HUES48 (cell line): ENCODE measurements around the gene CLASP2.

Experiments
- H3K27ac ChIP-seq: one replicate; pipeline ENCODE4 v1.7.0; 2013; ENCODE audit warnings: low read depth, low read length, inconsistent platforms
- H3K27me3 ChIP-seq: 2 replicates; pipeline ENCODE4 v1.6.1; 2013; ENCODE audit warnings: mild to moderate bottlenecking, low read length; ENCODE audit not compliant: control insufficient read depth, insufficient read depth
- H3K36me3 ChIP-seq: 2 replicates; pipeline ENCODE4 v1.6.1; 2013; ENCODE audit warnings: low read length; ENCODE audit not compliant: control insufficient read depth, insufficient read depth
- H3K4me1 ChIP-seq: 2 replicates; pipeline ENCODE4 v1.6.1; 2013; ENCODE audit warnings: mild to moderate bottlenecking, low read length; ENCODE audit not compliant: control insufficient read depth, insufficient read depth
- H3K4me3 ChIP-seq: 2 replicates; pipeline ENCODE4 v1.5.1; 2013; ENCODE audit warnings: mild to moderate bottlenecking, low read depth, low read length
- H3K9ac ChIP-seq: 2 replicates; pipeline ENCODE4 v1.6.1; 2013; ENCODE audit warnings: mild to moderate bottlenecking, low read depth, low read length, moderate library complexity
- H3K9me3 ChIP-seq: 2 replicates; pipeline ENCODE4 v1.6.1; 2013; ENCODE audit warnings: low read length; ENCODE audit not compliant: control insufficient read depth, insufficient read depth

Gene CLASP2

GRCh38 chr3:33724256-33724655 lies 6.2 kb upstream of the CLASP2 start:
- no peaks in the 10 kb centered on the region for H3K27me3 ChIP-seq
- H3K4me1 ChIP-seq = no peaks in the 10 kb centered on the region
- H3K36me3 ChIP-seq = no peaks in the 10 kb centered on the region
- no peaks in the 10 kb centered on the region for H3K9me3 ChIP-seq
- no peak overlapping the region for H3K9ac ChIP-seq
- H3K4me3 ChIP-seq = no peak overlapping the region
- H3K27ac ChIP-seq = no peak overlapping the region

- Histone ChIP-seq H3K4me3 (no peak overlapping the region), H3K9ac (no peak overlapping the region), H3K36me3 (no peaks in the 10 kb centered on the region), H3K4me1 (peaks cover 3% of the 10 kb centered on the region), H3K27me3 (no peaks in the 10 kb centered on the region), H3K9me3 (no peaks in the 10 kb centered on the region), H3K27ac (no peak overlapping the region)
Measured at GRCh38 chr3:33722626-33723370, 4.7 kb upstream of the CLASP2 start.

- H3K4me1 ChIP-seq = peaks cover 3% of the 10 kb centered on the region
- H3K27me3 ChIP-seq = no peaks in the 10 kb centered on the region
- H3K4me3 ChIP-seq = no peak overlapping the region
- H3K9me3 ChIP-seq = no peaks in the 10 kb centered on the region
- H3K36me3 ChIP-seq = no peaks in the 10 kb centered on the region
- no peak overlapping the region for H3K9ac ChIP-seq
- no peak overlapping the region for H3K27ac ChIP-seq
Measured at GRCh38 chr3:33722191-33722590, 4.1 kb upstream of the CLASP2 start.

- H3K27ac ChIP-seq = no peak overlapping the region
- H3K9ac ChIP-seq = peak overlapping the region; percentile 80; the same call in 1 of the 2 replicates
Measured at GRCh38 chr3:33718595-33718907, 497 bp upstream of the CLASP2 start.

DNA sequence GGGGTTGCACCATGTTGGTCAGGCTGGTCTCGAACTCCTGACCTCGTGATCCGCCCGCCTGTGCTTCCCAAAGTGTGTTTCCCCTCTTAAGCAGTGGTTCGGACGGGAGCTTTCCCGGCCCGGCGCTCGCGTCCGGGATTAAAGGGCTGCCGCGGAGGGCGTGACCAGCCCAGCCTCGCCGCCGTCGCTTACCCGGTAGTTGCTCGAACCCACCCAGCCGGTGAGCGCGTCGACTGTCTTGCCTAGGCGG lies 513 bp downstream of the CLASP2 start:
- Histone ChIP-seq H3K9ac (peak overlapping the region; percentile 80), H3K36me3 (peaks cover 4% of the 10 kb centered on the region; the same call in 1 of the 2 replicates), H3K4me3 (peak overlapping the region; percentile 84), H3K27ac (peak overlapping the region; percentile 93), H3K27me3 (no peaks in the 10 kb centered on the region), H3K4me1 (peaks cover 13% of the 10 kb centered on the region), H3K9me3 (no peaks in the 10 kb centered on the region)

More at GRCh38 chr3:33718595-33718907, 497 bp upstream of the CLASP2 start:
- Histone ChIP-seq H3K4me3 (peak overlapping the region; percentile 84), H3K9me3 (no peaks in the 10 kb centered on the region), H3K4me1 (peaks cover 13% of the 10 kb centered on the region), H3K27me3 (no peaks in the 10 kb centered on the region), H3K36me3 (no peaks in the 10 kb centered on the region)

DNA sequence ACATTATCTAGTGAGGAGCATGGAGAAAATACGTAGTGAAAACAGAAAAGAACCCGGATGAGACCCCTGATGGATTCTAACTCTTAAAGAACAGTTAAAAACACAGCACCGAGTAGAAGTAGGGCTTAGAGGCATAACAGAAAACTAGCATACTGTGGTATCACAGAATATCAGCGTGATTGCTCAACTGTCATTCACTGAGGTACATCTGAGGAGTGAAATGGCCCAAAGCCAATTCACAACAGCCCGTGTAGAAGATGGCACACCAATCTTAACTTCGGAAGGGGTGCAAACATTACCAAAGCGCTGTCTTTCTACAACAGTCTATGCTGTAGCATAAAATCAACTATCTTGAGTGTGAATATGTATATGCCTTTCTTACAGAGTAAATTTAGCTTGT lies 1.8 kb downstream of the CLASP2 start:
- H3K4me3 ChIP-seq = peak overlapping the region; percentile 84

GRCh38 chr3:33711100-33711499 lies 7.0 kb downstream of the CLASP2 start:
- Histone ChIP-seq H3K27me3 (no peaks in the 10 kb centered on the region), H3K9ac (no peak overlapping the region), H3K4me1 (peaks cover 4% of the 10 kb centered on the region), H3K36me3 (peaks cover 6% of the 10 kb centered on the region; the same call in 1 of the 2 replicates), H3K4me3 (no peak overlapping the region), H3K27ac (no peak overlapping the region), H3K9me3 (no peaks in the 10 kb centered on the region)

More for the DNA sequence above, 1.8 kb downstream of the CLASP2 start:
- no peaks in the 10 kb centered on the region for H3K9me3 ChIP-seq
- no peaks in the 10 kb centered on the region for H3K27me3 ChIP-seq
- peaks cover 4% of the 10 kb centered on the region; the same call in 1 of the 2 replicates for H3K36me3 ChIP-seq
- H3K27ac ChIP-seq = no peak overlapping the region
- H3K4me1 ChIP-seq = peaks cover 13% of the 10 kb centered on the region
- no peak overlapping the region for H3K9ac ChIP-seq

- peaks cover 17% of the 10 kb centered on the region for H3K9me3 ChIP-seq
- peaks cover 10% of the 10 kb centered on the region; the same call in 1 of the 2 replicates for H3K36me3 ChIP-seq
- H3K27me3 ChIP-seq = no peaks in the 10 kb centered on the region
- no peaks in the 10 kb centered on the region for H3K4me1 ChIP-seq
- H3K9ac ChIP-seq = no peak overlapping the region
- H3K4me3 ChIP-seq = no peak overlapping the region
- H3K27ac ChIP-seq = no peak overlapping the region
Measured at GRCh38 chr3:33706056-33706455, 12.0 kb downstream of the CLASP2 start.

DNA sequence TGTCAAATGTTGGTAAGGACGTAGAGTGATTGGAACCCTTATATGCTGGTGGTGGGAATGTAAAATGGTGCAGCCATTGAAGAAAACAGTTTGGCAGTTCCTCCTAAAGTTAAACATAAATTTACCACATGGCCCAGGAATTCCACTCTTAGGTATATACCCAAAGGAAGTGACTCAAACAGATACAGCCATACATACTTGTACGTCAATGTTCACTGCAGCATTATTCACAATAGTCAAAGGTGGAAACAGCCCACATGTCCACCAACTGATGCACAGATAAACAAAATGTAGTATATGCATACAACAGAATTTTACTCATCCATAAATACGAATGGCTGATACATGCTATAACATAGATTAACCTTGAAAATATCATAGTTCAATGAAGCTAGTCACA lies 13.2 kb downstream of the CLASP2 start:
- peaks cover 17% of the 10 kb centered on the region for H3K9me3 ChIP-seq
- no peak overlapping the region for H3K9ac ChIP-seq
- no peak overlapping the region for H3K27ac ChIP-seq
- no peaks in the 10 kb centered on the region for H3K4me1 ChIP-seq
- H3K4me3 ChIP-seq = no peak overlapping the region
- H3K27me3 ChIP-seq = no peaks in the 10 kb centered on the region
- H3K36me3 ChIP-seq = peaks cover 8% of the 10 kb centered on the region; the same call in 1 of the 2 replicates

DNA sequence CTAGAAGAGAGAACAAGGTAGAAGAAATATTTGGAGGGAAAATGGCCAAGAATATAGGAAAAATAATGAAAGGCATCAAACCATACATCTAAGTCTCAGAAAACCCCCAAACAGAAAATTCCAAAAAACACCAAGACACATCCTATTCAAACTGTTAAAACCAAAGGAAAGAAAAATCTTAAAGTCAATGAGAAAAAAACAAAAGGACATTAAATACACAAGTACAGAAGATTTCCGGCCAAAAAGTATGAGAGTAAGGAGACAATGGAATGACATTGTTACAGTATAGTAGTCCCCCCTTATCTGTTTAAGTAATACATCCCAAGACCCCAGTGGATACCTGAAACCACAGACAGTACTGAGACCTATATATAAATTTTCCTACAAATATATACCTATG lies 18.8 kb downstream of the CLASP2 start:
- Histone ChIP-seq H3K4me1 (no peaks in the 10 kb centered on the region), H3K27ac (no peak overlapping the region), H3K4me3 (no peak overlapping the region), H3K36me3 (peaks cover 14% of the 10 kb centered on the region; the same call in 1 of the 2 replicates), H3K9me3 (peaks cover 12% of the 10 kb centered on the region), H3K9ac (no peak overlapping the region), H3K27me3 (no peaks in the 10 kb centered on the region)

DNA sequence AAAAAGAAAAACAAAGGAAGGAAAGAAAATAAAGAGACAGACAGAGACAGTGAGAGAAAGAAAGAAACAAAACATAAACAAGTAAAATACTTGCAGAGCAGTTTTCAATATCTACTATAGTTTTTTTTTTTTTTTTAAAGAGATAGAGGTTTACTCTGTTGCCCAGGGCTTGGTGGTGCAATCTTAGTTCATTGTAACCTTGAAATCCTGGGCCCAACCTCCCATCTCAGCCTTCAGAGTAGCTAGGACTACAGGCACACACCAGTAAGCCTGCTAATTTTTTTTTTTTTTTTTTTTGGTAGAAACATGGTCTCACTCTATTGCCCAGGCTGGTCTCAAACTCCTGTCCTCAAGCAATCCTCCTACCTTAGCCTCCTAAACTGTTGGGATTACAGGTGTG lies 23.1 kb downstream of the CLASP2 start:
- no peak overlapping the region for H3K9ac ChIP-seq
- peaks cover 4% of the 10 kb centered on the region; the same call in 1 of the 2 replicates for H3K9me3 ChIP-seq
- no peaks in the 10 kb centered on the region for H3K4me1 ChIP-seq
- peaks cover 21% of the 10 kb centered on the region for H3K36me3 ChIP-seq
- H3K4me3 ChIP-seq = no peak overlapping the region
- no peak overlapping the region for H3K27ac ChIP-seq
- H3K27me3 ChIP-seq = no peaks in the 10 kb centered on the region
